ENCODE data around the gene FKBP6. TPM values are rescaled to one million over a fixed set of nuclear protein-coding genes. Genes with fewer than 3 reads are reported as not detected.
"Not testable (repeated sequence)": the region's sequence is repeated elsewhere in the genome, so short reads cannot be mapped to it uniquely, and the experiment has no call there.

The FKBP6 gene
- total and polyA plus RNA-seq, 5 experiments from 2014 or later: not detected

GRCh38 chr7:73364006-73364728 lies 36.2 kb downstream of the FKBP6 start:
- H3K4me1 Mint-ChIP-seq: peaks cover 0 to 9% (median 6%) of the 10 kb centered on the region in 4 donors
- H3K27me3 Mint-ChIP-seq: peaks cover 3 to 8% (median 4%) of the 10 kb centered on the region in 5 donors
- no peak overlapping the region for H3K4me3 Mint-ChIP-seq
- POLR2A ChIA-PET: no interaction called here
- H3K36me3 Mint-ChIP-seq: no peaks in the 10 kb centered on the region
- DNase-seq (no peak), ATAC-seq (no peak)
- H3K27ac Mint-ChIP-seq: no peak overlapping the region
- H3K9me3 Mint-ChIP-seq: no peaks in the 10 kb centered on the region

GRCh38 chr7:73366127-73366526 lies 38.2 kb downstream of the FKBP6 start:
- peaks cover 3 to 8% (median 7%) of the 10 kb centered on the region in 4 donors for H3K4me1 Mint-ChIP-seq
- H3K36me3 Mint-ChIP-seq: no peaks in the 10 kb centered on the region
- no peak overlapping the region for H3K4me3 Mint-ChIP-seq
- H3K27me3 Mint-ChIP-seq: peaks cover 0 to 2% (median 0%) of the 10 kb centered on the region in 5 donors
- H3K9me3 Mint-ChIP-seq: no peaks in the 10 kb centered on the region
- H3K27ac Mint-ChIP-seq: no peak overlapping the region
- POLR2A ChIA-PET: interaction anchor here (0.7 kb wide), 1 partner anchor 60 kb away, joined by 3 read pairs; no protein-coding TSS in a partner anchor
- no peak for ATAC-seq
- DNase-seq: no peak

DNA sequence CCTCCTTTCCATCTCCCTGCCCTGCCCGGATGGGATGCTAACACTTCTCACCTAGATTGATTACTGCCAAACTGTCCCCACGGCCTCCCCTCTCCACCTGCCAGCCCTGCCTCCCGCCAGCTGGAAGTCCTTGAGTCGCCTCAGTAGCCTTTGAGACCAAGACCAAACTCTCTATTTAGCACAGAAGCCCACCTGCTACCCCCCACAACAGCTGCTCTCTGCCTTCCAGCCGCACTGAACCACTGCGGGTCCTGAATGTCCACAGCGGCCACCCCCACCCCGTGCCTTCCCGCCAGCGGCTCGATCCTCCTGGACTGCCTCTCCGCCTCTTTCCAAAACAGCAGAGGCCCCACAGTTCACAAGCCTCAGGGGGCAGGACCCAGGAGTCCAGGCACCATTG lies 39.0 kb downstream of the FKBP6 start:
- peak overlapping the region in 3 of 10 donors; percentile 43 to 75 (median 66) for H3K27ac Mint-ChIP-seq
- no peaks in the 10 kb centered on the region for H3K36me3 Mint-ChIP-seq
- H3K4me1 Mint-ChIP-seq: peaks cover 3 to 8% (median 7%) of the 10 kb centered on the region in 4 donors
- peaks cover 0 to 2% (median 0%) of the 10 kb centered on the region in 5 donors for H3K27me3 Mint-ChIP-seq
- H3K9me3 Mint-ChIP-seq: no peaks in the 10 kb centered on the region
- ATAC-seq (no peak), DNase-seq (no peak)
- H3K4me3 Mint-ChIP-seq: peak overlapping the region in 1 of 10 donors; percentile 60
- POLR2A ChIA-PET: interaction anchor here (0.7 kb wide), 1 partner anchor 61 kb away, joined by 3 read pairs; no protein-coding TSS in a partner anchor

DNA sequence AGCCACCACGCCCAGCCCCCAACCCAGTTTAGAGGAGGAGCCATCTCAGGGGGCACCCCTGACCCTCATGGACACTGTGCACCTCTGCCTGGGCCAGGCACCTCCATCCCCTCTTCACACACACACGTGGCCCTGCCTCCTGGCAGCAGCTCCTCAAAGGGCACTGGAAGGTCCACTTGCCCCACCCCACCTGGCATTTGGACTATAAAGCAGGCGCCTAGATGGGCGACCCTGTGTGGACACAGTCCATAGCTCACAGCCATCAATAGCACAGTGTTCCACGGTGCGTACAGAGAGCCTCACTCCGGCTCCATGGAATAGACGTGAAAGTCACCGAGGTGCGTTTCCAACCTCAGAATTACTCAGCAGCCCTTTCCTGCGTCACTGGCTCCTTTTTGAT lies 41.0 kb downstream of the FKBP6 start:
- POLR2A ChIA-PET: no interaction called here

DNA sequence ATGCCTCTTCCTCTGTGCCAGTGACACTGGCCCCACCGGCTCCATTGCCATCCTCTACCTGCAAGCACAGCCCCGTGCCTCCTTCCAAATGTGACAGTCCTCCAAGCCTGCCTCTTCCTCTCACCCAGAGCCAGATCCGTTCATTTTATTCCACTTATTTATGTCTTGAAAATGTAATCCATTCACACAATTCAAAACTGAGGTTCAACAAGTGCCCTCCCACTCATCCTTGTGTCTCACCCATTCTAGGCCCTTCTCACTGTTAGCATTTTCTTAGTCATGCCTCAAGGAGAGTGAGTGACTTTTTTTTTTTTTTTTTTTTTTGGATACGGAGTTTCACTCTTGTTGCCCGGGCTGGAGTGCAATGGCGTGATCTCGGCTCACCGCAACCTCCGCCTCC lies 41.7 kb downstream of the FKBP6 start:
- H3K4me3 Mint-ChIP-seq: peak overlapping the region in 1 of 10 donors; percentile 33
- no peak for DNase-seq
- POLR2A ChIA-PET: no interaction called here
- H3K36me3 Mint-ChIP-seq: no peaks in the 10 kb centered on the region
- H3K4me1 Mint-ChIP-seq: peaks cover 3 to 8% (median 7%) of the 10 kb centered on the region in 4 donors
- no peak for ATAC-seq
- peaks cover 0 to 4% (median 0%) of the 10 kb centered on the region in 5 donors for H3K27me3 Mint-ChIP-seq
- H3K27ac Mint-ChIP-seq: peak overlapping the region in 1 of 10 donors; percentile 22
- no peaks in the 10 kb centered on the region for H3K9me3 Mint-ChIP-seq

More for the DNA sequence above, 41.0 kb downstream of the FKBP6 start:
- Mint-ChIP-seq H3K4me3 (no peak overlapping the region), H3K4me1 (peaks cover 3 to 8% (median 7%) of the 10 kb centered on the region in 4 donors), H3K27ac (peak overlapping the region in 1 of 10 donors; percentile 38), H3K9me3 (no peaks in the 10 kb centered on the region), H3K27me3 (peaks cover 0 to 2% (median 0%) of the 10 kb centered on the region in 5 donors), H3K36me3 (no peaks in the 10 kb centered on the region)
- no peak for ATAC-seq
- no peak for DNase-seq

DNA sequence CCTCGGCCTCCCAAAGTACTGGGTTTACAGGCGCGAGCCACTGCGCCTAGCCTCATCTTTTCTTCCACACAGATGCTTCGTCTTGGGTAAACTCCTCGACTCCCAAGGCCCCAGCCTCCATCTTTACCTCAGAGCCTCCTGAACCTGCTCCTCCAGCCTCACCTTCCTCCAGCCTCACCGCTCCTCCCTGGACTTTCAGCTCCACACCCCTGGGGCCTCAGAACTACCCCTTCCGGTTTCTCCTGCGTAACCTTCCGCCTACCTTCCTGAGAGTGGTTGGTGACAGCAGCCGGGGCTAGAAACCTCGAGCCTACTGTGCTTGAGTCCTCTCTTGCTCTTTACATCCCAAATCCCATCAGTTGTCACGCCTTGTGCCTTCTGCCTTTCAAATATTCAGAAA lies 45.8 kb downstream of the FKBP6 start:
- peaks cover 7 to 30% (median 22%) of the 10 kb centered on the region in 5 donors for H3K27me3 Mint-ChIP-seq
- H3K4me3 Mint-ChIP-seq: no peak overlapping the region
- peaks cover 0 to 1% (median 0%) of the 10 kb centered on the region in 9 donors for H3K9me3 Mint-ChIP-seq
- H3K36me3 Mint-ChIP-seq: no peaks in the 10 kb centered on the region
- DNase-seq (no peak), ATAC-seq (no peak)
- peaks cover 0 to 14% (median under 1%) of the 10 kb centered on the region in 4 donors for H3K4me1 Mint-ChIP-seq
- H3K27ac Mint-ChIP-seq: peak overlapping the region in 2 of 10 donors; percentile 35 to 70
- POLR2A ChIA-PET: no interaction called here

DNA sequence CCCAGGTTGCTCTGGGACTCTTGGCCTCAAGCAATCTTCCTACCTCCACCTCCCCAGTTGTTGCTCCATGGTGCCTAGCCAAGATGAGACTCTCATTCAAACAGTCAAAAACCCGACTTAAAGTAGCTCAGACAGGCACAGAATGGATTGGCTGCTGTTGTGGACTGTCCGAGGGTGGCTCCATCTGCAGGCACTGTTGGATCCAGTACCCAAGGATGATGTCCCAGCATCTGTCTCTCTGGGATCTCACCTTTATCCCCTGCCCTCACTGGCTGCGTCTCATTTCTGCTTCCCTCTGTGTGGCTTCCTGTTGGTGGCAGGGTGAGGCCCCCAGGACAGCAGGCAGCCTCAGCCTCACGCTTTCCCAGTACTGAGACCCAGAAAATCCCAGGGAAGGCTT lies 48.3 kb downstream of the FKBP6 start:
- POLR2A ChIA-PET, H3K27ac Mint-ChIP-seq, H3K9me3 Mint-ChIP-seq, ATAC-seq, DNase-seq, H3K36me3 Mint-ChIP-seq, H3K4me1 Mint-ChIP-seq: not testable (repeated sequence)
- Mint-ChIP-seq H3K4me3 (peak overlapping the region in 1 of 10 donors; percentile 53), H3K27me3 (peaks cover 8 to 33% (median 23%) of the 10 kb centered on the region in 5 donors)

DNA sequence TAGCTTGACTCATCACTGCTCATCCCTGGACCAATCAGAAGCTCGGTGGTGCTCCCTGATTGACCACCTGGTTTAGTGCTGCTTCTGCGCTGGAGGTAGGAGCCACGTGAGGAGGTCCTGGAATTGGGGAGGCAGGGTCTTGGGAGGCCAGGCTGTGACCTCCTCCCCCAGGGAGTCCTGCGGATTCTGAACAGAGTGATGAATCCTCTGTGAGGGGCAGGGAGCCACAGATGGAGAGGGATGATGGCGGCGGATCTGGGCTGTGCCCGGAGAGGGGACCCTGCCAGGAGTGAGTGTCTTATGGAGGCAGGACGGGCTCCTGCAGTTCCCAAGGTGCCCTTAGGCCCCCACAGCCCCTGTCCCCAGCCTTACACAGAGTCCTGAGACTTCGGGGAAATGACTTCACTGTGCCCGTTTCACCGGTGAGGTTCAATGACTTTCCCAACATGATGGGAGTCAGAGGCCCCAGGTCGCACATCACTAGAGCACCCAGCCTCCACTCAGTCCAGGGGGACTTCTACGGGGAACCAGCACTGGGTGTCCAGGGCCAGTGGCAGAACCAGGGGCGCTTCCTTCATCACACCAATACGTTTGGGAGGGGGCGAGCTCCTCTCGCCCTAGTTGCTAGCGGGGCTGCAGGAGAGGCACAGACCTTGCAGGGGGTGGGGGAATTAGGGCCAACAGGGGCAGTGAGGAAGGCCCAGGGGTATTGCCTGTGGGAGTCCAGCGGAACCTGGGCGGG lies 48.9 kb downstream of the FKBP6 start:
- peaks cover 0 to 7% (median under 1%) of the 10 kb centered on the region in 4 donors for H3K4me1 Mint-ChIP-seq
- H3K9me3 Mint-ChIP-seq: peaks cover 0 to 9% (median 0%) of the 10 kb centered on the region in 9 donors
- peak overlapping the region in 5 of 10 donors; percentile 23 to 53 (median 51) for H3K4me3 Mint-ChIP-seq
- peaks cover 8 to 36% (median 24%) of the 10 kb centered on the region in 5 donors for H3K27me3 Mint-ChIP-seq
- POLR2A ChIA-PET: no interaction called here
- DNase-seq (no peak), ATAC-seq (no peak)
- H3K36me3 Mint-ChIP-seq: no peaks in the 10 kb centered on the region
- H3K27ac Mint-ChIP-seq: peak overlapping the region in 1 of 10 donors; percentile 49

- H3K9me3 Mint-ChIP-seq, H3K4me1 Mint-ChIP-seq, ATAC-seq, POLR2A ChIA-PET, H3K36me3 Mint-ChIP-seq, DNase-seq: not testable (repeated sequence)
- H3K27me3 Mint-ChIP-seq: peaks cover 8 to 36% (median 24%) of the 10 kb centered on the region in 5 donors
- H3K4me3 Mint-ChIP-seq: peak overlapping the region in 4 of 10 donors; percentile 7 to 53 (median 42)
- H3K27ac Mint-ChIP-seq: peak overlapping the region in 1 of 10 donors; percentile 49
These were observed 49.6 kb downstream of the FKBP6 start for GRCh38 chr7:73377413-73378200.

- H3K27me3 Mint-ChIP-seq: peaks cover 0 to 14% (median 7%) of the 10 kb centered on the region in 5 donors
- no peak for ATAC-seq
- POLR2A ChIA-PET: interaction anchor here (0.7 kb wide), 1 partner anchor 330 kb away, joined by 4 read pairs; no protein-coding TSS in a partner anchor
These were observed 55.1 kb downstream of the FKBP6 start for GRCh38 chr7:73382934-73383503.

GRCh38 chr7:73387221-73387828 lies 59.4 kb downstream of the FKBP6 start:
- H3K9me3 Mint-ChIP-seq: peaks cover 3 to 68% (median 39%) of the 10 kb centered on the region in 9 donors
- H3K4me1 Mint-ChIP-seq: no peaks in the 10 kb centered on the region
- ATAC-seq (no peak), DNase-seq (no peak)
- H3K36me3 Mint-ChIP-seq: peaks cover 0 to 45% (median 14%) of the 10 kb centered on the region in 3 donors
- no peak overlapping the region for H3K27ac Mint-ChIP-seq
- H3K27me3 Mint-ChIP-seq: peaks cover 0 to 4% (median 0%) of the 10 kb centered on the region in 5 donors
- POLR2A ChIA-PET: no interaction called here
- H3K4me3 Mint-ChIP-seq: no peak overlapping the region

More at GRCh38 chr7:73382934-73383503, 55.1 kb downstream of the FKBP6 start:
- H3K36me3 Mint-ChIP-seq: peaks cover 0 to 25% (median 12%) of the 10 kb centered on the region in 3 donors
- no peak overlapping the region for H3K4me3 Mint-ChIP-seq
- no peak for DNase-seq
- no peak overlapping the region for H3K27ac Mint-ChIP-seq
- peaks cover 3 to 50% (median 16%) of the 10 kb centered on the region in 9 donors for H3K9me3 Mint-ChIP-seq
- no peaks in the 10 kb centered on the region for H3K4me1 Mint-ChIP-seq

Measured in naive thymus-derived CD8-positive, alpha-beta T cell (primary cell).